GM10248 (cell line): ENCODE data around the gene PVRIG.
"Not testable (repeated sequence)": the region's sequence is repeated elsewhere in the genome, so short reads cannot be mapped to it uniquely, and the experiment has no call there.

Source experiments
- CTCF ChIA-PET: fragments of 300-600 bp; sonication (Branson Sonifier 250); formaldehyde crosslinking; extraction: SDS; loops from one replicate; lab custom pipeline; 2021; ENCODE audit warnings: antibody characterized with exemption; lab: Yijun Ruan, JAX
- POLR2A ChIA-PET: fragments of 350-650 bp; sonication (Branson Sonifier 250); formaldehyde crosslinking; extraction: SDS; loops from one replicate; lab custom pipeline; 2020; ENCODE audit warnings: antibody characterized with exemption; lab: Yijun Ruan, JAX
- DNase-seq: peaks from one replicate; pipeline ENCODE4 v3.0.0; 2012; ENCODE audit errors: extremely low spot score
- CTCF ChIP-seq: IDR thresholded peaks from 2 replicates; pipeline ENCODE4 v1.5.1; 2012; ENCODE audit warnings: mild to moderate bottlenecking, low read depth; ENCODE audit errors: extremely low read depth, missing control alignments, control extremely low read depth

The PVRIG gene

GRCh38 chr7:100219801-100220585, at the start of gene PVRIG:
PVRIG (plus strand) TSS chr7:100219949; CDS start chr7:100219971, 22 bp downstream.
- POLR2A ChIA-PET, DNase-seq: not testable (repeated sequence)
- CTCF ChIA-PET: interaction anchor here (0.7 to 2.4 kb wide), 3 partner anchors 12 to 87 kb away, joined by 3 to 11 read pairs (median 3); no protein-coding TSS in a partner anchor

GRCh38 chr7:100170101-100170897, 49.5 kb upstream of the PVRIG start:
- CTCF ChIA-PET: interaction anchor here (1.0 to 1.3 kb wide), 2 partner anchors 20 to 258 kb away, joined by 3 read pairs; partner anchors contain the start of gene ZCWPW1
- POLR2A ChIA-PET: no interaction called here
- no peak for DNase-seq
- TF ChIP-seq CTCF: no peak

GRCh38 chr7:100171087-100171681, 48.6 kb upstream of the PVRIG start:
- CTCF ChIA-PET: interaction anchor here (1.0 to 1.3 kb wide), 3 partner anchors 19 to 257 kb away, joined by 3 read pairs; partner anchors contain the start of gene ZCWPW1
- POLR2A ChIA-PET: no interaction called here
- TF ChIP-seq CTCF: no peak
- peak; percentile 54 for DNase-seq

- TF ChIP-seq CTCF: no peak
- ChIA-PET CTCF (interaction anchor here (1.0 to 1.3 kb wide), 3 partner anchors 18 to 257 kb away, joined by 3 read pairs; partner anchors contain the start of gene ZCWPW1), POLR2A (interaction anchor here (0.6 kb wide), 1 partner anchor 350 kb away, joined by 3 read pairs; no protein-coding TSS in a partner anchor)
- DNase-seq: no peak
These were observed 47.9 kb upstream of the PVRIG start for GRCh38 chr7:100171840-100172239.

- POLR2A ChIA-PET: no interaction called here
- no peak for DNase-seq
These were observed 45.8 kb upstream of the PVRIG start for GRCh38 chr7:100173806-100174495.

More at GRCh38 chr7:100173806-100174495, 45.8 kb upstream of the PVRIG start:
- TF ChIP-seq CTCF: no peak
- CTCF ChIA-PET: no interaction called here
